Measurements from ENCODE around the gene NFKBIB.

NFKBIB gene

DNA sequence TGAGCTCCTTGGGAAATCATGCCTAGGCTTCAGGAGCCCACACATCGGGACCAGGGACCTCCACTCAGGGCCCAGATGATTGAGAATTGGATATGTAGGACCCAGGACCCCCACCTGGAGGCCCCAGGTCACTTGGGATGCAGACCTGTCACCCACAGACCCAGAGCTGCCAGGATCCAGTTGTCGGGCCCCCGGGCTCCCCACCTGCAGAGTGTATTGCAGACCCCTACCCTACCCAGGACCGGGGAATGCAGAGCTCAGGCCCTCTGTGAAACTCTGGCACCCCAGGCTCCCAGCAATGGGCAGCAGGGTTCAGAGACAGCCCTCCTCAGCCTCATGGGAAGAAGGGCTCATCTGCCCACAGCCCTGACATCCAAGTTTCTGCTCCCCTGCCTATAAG, 5.9 kb downstream of the NFKBIB start:
- no peak for DNase-seq

DNA sequence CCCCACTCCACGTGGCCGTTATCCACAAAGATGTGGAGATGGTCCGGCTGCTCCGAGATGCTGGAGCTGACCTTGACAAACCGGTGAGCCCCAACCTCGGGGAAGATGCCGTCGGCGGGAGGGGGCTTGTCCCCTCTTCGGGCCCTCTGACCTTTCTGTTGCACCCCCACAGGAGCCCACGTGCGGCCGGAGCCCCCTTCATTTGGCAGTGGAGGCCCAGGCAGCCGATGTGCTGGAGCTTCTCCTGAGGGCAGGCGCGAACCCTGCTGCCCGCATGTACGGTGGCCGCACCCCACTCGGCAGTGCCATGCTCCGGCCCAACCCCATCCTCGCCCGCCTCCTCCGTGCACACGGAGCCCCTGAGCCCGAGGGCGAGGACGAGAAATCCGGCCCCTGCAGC, 7.5 kb downstream of the NFKBIB start:
- no peak for DNase-seq

- DNase-seq, result no peak
Measured at GRCh38 chr19:38907670-38908069, 7.9 kb downstream of the NFKBIB start.

- no peak for DNase-seq
Measured at GRCh38 chr19:38908911-38909310, 9.1 kb downstream of the NFKBIB start.

GRCh38 chr19:38910488-38910887, 10.7 kb downstream of the NFKBIB start:
- DNase-seq, result no peak

DNA sequence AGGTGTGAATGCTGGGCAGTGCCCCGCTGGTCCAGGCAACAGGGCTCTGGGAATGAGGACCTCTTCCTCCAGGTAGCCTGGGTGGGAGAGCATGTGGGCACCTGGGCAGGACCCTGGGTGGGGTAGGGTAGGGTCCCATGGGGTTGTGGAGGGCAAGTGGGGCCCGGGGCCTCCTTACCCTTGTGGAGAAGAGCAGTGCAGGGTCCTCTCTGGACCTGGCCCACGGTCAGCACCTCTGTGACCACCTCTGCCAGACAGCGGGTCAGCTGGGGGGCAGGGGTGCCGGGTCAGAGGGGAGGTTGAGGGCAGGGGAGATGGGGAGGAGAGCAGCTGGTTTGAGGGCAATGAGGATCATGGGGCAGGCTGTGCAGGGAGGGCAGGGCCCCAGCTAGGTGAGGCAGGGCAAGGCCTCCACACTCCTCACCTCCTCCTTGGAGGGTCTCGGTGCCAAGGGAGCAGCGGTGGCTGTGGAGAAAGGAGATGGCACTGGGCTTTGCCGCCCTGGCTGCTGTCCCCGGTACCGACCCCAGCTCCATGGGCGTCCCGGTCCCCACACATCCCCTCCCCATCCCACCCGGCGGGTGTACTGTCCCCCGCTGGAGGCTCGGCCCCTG, 11.7 kb downstream of the NFKBIB start:
- DNase-seq, result no peak

DNA sequence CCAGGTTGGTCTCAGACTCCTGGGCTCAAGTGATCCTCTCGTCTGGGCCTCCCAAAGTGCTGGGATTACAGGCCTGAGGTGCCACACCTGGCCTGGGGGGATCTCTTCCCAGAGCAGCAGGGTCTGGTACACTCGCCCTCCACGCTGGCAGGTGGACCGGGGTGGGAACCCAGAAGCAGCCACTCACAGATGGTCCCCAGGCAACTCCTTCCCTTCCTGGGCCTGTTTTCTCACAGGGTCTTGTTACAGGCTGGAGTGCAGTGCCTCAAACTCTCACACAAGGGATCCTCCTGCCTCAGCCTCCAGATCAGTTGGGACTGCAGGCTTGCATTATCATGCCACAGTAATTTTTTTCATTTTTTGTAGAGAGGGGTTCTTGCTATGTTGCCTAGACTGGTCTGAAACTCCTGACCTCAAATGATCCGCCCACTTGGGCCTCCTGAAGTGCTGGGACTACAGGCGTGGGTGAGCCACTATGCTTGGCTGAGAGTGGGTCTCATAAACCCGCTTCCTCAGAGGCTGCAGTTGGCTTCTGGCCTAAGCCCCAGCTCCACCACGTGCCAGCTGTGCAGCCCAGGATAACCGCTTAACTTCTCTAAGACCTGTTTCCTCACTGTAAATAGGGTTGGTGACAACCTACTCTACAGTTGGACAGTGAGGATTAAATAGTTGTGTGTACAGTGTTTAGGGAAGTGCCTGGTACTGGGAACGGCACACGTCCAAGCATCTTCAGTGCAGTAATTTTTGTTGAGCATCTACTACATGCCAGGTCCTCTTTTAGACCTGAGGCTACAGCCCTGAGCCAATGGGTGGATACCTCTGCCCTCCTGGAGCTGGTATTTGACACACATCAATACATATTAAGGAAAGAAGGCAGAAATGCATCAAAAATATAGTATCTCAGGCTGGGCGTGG, 13.1 kb downstream of the NFKBIB start:
- DNase-seq, result no peak

DNA sequence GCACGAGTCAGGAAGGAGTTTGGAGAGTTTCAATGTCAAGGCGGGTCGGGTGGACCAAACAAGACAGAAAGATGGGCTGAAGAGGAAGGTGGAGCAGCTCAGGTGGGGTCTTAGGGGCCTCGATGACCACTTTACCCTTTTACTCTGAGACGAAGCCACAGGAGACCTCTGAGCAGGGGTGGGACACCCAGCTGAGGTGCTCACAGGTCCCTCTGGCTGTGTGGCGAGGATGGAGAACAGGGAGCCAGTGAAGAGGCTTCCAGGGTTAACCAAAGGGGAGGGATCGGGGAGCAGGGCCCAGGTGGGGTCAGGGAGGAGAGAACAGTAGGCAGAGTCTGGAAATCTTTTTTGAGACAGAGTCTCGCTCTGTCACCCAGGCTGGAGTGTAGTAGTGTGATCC, 14.2 kb downstream of the NFKBIB start:
- DNase-seq, result no peak

GRCh38 chr19:38915329-38916321, 15.9 kb downstream of the NFKBIB start:
- no peak for DNase-seq

DNA sequence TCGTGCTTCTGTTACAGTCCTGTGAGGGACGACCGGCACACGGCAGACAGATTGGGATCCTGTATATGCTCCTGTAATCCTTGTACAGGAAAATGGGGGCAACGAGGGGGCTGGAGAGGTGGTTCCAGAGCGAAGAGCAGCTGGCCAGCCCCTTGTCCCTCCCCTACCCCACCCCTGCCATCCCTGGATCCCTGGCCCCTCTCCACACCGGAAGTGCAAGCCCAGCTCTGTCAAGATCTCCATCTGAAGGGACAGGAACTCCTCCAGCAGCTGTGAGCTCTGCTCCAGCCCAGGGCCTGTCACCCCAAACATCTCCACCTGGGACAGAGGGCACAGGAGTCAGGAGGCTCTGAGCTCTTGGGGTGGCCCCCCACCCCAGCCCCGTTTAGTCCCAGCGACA, 17.7 kb downstream of the NFKBIB start:
- DNase-seq, result no peak

- DNase-seq, result no peak
Measured at GRCh38 chr19:38917921-38918491, 18.2 kb downstream of the NFKBIB start.

- no peak for DNase-seq
Measured at GRCh38 chr19:38918526-38918925, 18.8 kb downstream of the NFKBIB start.

DNA sequence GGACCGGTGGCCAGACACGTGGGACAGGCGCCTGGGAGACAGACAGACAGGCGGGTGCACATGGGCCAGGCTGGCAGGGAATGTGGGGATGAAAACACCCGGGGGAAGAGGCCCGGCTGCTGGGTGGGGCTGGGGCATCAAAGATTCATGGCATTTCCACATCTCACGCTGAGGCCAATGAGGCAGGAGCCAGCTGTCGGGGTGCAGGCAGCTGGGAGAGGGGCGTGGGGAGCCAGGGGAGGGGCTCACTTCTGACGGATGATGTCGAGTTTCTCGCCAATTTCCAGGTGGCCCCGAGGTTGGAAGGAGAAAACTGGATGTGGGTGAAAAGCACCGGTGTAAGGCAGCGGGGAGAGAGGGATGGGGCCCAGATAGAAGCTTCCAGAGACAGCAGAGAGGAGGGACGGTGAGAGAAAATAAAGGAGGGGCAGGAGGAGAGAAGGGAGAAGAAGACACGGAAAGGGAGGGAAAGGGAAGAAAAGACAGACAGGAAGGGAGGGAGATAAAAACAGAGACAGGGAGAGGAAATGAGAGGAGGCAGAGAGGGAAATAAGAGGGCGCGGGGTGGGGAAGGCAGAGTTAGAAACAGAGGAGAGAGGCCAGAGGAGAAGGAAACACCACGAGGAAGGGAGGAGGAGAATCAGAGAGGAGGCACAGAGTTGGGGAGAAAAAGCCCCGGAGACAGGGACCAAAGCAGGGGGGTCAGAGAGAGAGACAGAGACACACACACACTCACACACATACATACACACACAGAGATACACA, 20.2 kb downstream of the NFKBIB start:
- no peak for DNase-seq

- DNase-seq, result no peak
Measured at GRCh38 chr19:38920602-38921419, 21.0 kb downstream of the NFKBIB start.

GRCh38 chr19:38921420-38922274, 21.9 kb downstream of the NFKBIB start:
- DNase-seq, result no peak

DNA sequence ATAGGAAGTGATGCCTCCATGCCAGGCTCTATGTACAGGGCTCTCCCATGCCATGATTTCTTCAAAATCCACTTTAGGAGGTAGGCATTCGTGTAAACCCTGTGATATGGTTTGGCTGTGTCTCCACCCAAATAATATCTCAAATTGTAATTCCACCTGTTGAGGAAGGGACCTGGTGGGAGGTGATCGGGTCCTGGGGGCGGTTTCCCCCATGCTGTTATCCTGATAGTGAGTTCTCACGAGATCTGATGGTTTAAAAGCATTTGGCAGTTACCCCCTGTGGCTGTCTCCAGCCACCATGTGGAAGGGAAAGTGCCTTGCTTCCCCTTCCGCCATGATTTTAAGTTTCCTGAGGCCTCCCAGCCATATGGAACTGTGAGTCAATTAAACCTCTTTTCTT, 22.7 kb downstream of the NFKBIB start:
- DNase-seq, result no peak

GRCh38 chr19:38924388-38924787, 24.6 kb downstream of the NFKBIB start:
- DNase-seq, result no peak

- no peak for DNase-seq
Measured at GRCh38 chr19:38928391-38929001, 28.7 kb downstream of the NFKBIB start.

DNA sequence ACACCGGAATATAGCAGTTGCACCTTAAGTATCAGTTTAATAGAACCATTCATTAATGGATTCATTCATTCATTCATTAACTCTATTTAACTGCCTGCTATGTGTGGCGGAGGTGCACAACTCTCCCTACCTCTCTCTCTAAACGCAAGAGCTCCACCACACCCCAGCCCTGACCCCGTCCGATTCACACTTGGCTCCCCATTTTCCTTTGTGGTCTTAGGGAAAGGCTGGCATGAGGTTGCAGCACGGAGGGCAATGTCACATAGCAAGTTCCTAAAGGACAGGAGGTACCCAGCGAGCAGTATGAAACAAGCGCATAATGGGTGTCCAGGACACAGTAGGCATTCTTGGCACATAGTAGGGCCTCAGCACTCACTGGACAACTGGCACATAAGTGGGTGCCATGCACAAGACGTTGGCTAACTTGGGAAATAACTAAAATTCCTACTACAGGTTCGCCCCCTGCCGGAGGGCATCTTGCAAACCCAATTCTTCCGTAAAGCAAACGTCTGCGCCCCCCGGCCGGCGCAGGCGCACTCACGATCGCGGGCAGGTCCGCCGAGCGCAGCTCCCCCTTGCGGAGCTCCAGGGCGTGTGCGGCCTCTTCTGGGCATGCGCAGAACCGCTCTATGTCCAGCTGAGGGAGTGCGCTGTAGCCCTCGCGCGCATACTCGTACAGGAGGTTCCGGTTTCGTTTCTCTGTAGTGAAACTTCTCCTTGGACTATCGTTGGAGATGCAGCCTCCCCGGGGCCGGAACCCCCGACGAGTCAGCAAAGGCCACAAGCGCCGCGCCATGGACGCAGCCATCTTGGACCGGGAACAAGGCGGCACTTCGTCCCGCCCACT, 30.4 kb downstream of the NFKBIB start, which contains the start of gene SARS2:
Gene SARS2 (minus strand): TSS at position 835 of the 847 bp plus-strand sequence. CDS start 27 bp downstream, at position 808.
- peak; percentile 89 for DNase-seq

Data from stimulated activated CD4-positive, alpha-beta T cell treated with anti-CD3 and anti-CD28 coated beads, Interleukin-4, amount 100 ng/mL, for 1 hour (primary cell).